Neural cell (in vitro differentiated cells): ENCODE data around the gene CNNM1.

Experiments
- CTCF ChIP-seq: fragments of 450-650 bp; IDR thresholded peaks from 2 replicates; pipeline ENCODE4 v1.5.1; 2014; ENCODE audit warnings: antibody characterized with exemption, mild to moderate bottlenecking, moderate library complexity; ENCODE audit not compliant: poor library complexity, severe bottlenecking
- EP300 ChIP-seq: fragments of 450-650 bp; conservative IDR thresholded peaks from 2 replicates; pipeline ENCODE4 v1.6.1; 2014; ENCODE audit warnings: antibody characterized with exemption, mild to moderate bottlenecking, moderate library complexity; ENCODE audit not compliant: poor library complexity, severe bottlenecking
- EZH2 ChIP-seq: fragments of 200-600, 300-800 bp; shearing (Covaris generic), sonication (generic); IDR thresholded peaks from 2 replicates; pipeline ENCODE4 v1.6.1; 2014; ENCODE audit warnings: antibody characterized with exemption, low read length, borderline replicate concordance, mild to moderate bottlenecking; ENCODE audit not compliant: insufficient read depth, poor library complexity, severe bottlenecking
- POLR2AphosphoS5 ChIP-seq: IDR thresholded peaks from 2 replicates; pipeline ENCODE4 v1.6.1; 2012
- RAD21 ChIP-seq: fragments of 450-650 bp; conservative IDR thresholded peaks from 2 replicates; pipeline ENCODE4 v1.6.1; 2014; ENCODE audit warnings: antibody characterized with exemption, mild to moderate bottlenecking, moderate library complexity
- REST ChIP-seq: IDR thresholded peaks from 2 replicates; pipeline ENCODE4 v1.6.1; 2012; ENCODE audit warnings: borderline replicate concordance
- TAF1 ChIP-seq: IDR thresholded peaks from 2 replicates; pipeline ENCODE4 v1.6.1; 2012; ENCODE audit warnings: low read depth

GRCh38 chr10:99292159-99292558, 37.0 kb upstream of the CNNM1 start:
- TF ChIP-seq CTCF (no peak), POLR2AphosphoS5 (no peak), REST (no peak), TAF1 (no peak), EZH2 (no peak), RAD21 (no peak), EP300 (no peak)
